Breast epithelium (tissue), 4 donors: ENCODE data around the gene CCDC30. TPM values are rescaled to one million over a fixed set of nuclear protein-coding genes. Genes with fewer than 3 reads are reported as not detected.

Experiments
- DNase-seq, 2 donors: peaks; one replicate each; pipeline ENCODE4 v3.0.0-alpha.2; 2019; ENCODE audit warnings: low spot score in 2 of 2
- H3K27ac ChIP-seq, 2 donors: fragments of 200-600 bp; sonication (generic) in 1 of 2; one replicate each; pipeline ENCODE4 v1.5.1; 2016 to 2019; ENCODE audit warnings: mild to moderate bottlenecking in 1 of 2
- H3K27me3 ChIP-seq, 2 donors: fragments of 200-600 bp; sonication (generic) in 1 of 2; one replicate each; pipeline versions ENCODE4 v1.5.1 to v1.6.0; 2017 to 2019; ENCODE audit warnings: control low read depth in 1 of 2, mild to moderate bottlenecking in 1 of 2
- H3K36me3 ChIP-seq: fragments of 200-600 bp; one replicate; pipeline ENCODE4 v1.5.1; 2019
- H3K4me1 ChIP-seq, 2 donors: fragments of 200-600 bp; sonication (generic); one replicate each; pipeline ENCODE4 v1.5.1; 2016 to 2019; ENCODE audit warnings: control low read depth in 1 of 2
- H3K4me3 ChIP-seq, 3 donors: fragments of 200-600 bp; sonication (generic); 1 replicate in 2 of 3; 2 replicates in 1 of 3; pipeline ENCODE4 v1.5.1; 2016 to 2019; ENCODE audit warnings: mild to moderate bottlenecking in 3 of 3, moderate library complexity in 2 of 3
- H3K9me3 ChIP-seq, 2 donors: fragments of 200-600 bp; sonication (generic) in 1 of 2; one replicate each; pipeline ENCODE4 v1.5.1; 2016 to 2019; ENCODE audit warnings: control low read depth in 1 of 2
- CTCF ChIP-seq, 3 donors: fragments of 450-650 bp; IDR thresholded peaks; one replicate each; pipeline ENCODE4 v1.5.1; 2016 to 2017; ENCODE audit warnings: antibody characterized with exemption in 3 of 3, mild to moderate bottlenecking in 3 of 3, moderate library complexity in 3 of 3
- POLR2A ChIP-seq: fragments of 450-650 bp; IDR thresholded peaks from one replicate; pipeline ENCODE4 v1.6.1; 2016; ENCODE audit warnings: antibody characterized with exemption, mild to moderate bottlenecking, moderate library complexity
- POLR2AphosphoS5 ChIP-seq, 3 donors: sonication (generic); formaldehyde crosslinking; IDR thresholded peaks; one replicate each; pipeline ENCODE4 v1.6.1; 2017; ENCODE audit warnings: antibody characterized with exemption in 3 of 3
- intact Hi-C: fragments of 100-400 bp; cut with DNase I; formaldehyde crosslinking; loops from one replicate; pipeline ENCODE4 v1.15.1; 2023; ENCODE audit warnings: low total_unique reads
- total RNA-seq, 3 donors: library from RNA; depleted of rRNA; stranded (reverse); fragments of >200 nt; gene quantifications; one replicate each; pipeline ENCODE4 v1.1.0, GENCODE V29; 2016

The CCDC30 gene
- total RNA-seq, 3 donors from 2014 or later, result 3.4 to 15.4 (median 14.0) TPM

- Histone ChIP-seq H3K27ac (no peak overlapping the region), H3K36me3 (no peaks in the 10 kb centered on the region), H3K4me1 (no peaks in the 10 kb centered on the region), H3K27me3 (no peaks in the 10 kb centered on the region), H3K4me3 (no peak overlapping the region), H3K9me3 (no peaks in the 10 kb centered on the region)
- intact Hi-C loops, result no loop called here
- no peak for TF ChIP-seq POLR2AphosphoS5 (IDR thresholded peaks at IDR 0.05)
- TF ChIP-seq POLR2A, result no peak
- TF ChIP-seq CTCF (IDR thresholded peaks at IDR 0.05), result no peak
- DNase-seq, result no peak
These were observed 122.9 kb downstream of the CCDC30 start for GRCh38 chr1:42586016-42586415.

- no peaks in the 10 kb centered on the region for H3K9me3 ChIP-seq
- H3K27ac ChIP-seq, result no peak overlapping the region
- TF ChIP-seq POLR2A (no peak), CTCF (IDR thresholded peaks at IDR 0.05) (no peak), POLR2AphosphoS5 (IDR thresholded peaks at IDR 0.05) (no peak)
- no peaks in the 10 kb centered on the region for H3K27me3 ChIP-seq
- no peak for DNase-seq
- no peak overlapping the region for H3K4me3 ChIP-seq
- intact Hi-C loops, result no loop called here
- H3K36me3 ChIP-seq, result no peaks in the 10 kb centered on the region
- H3K4me1 ChIP-seq, result no peaks in the 10 kb centered on the region
These were observed 124.7 kb downstream of the CCDC30 start for GRCh38 chr1:42587753-42588152.

GRCh38 chr1:42592811-42593210 is 129.7 kb downstream of the CCDC30 start:
- Histone ChIP-seq H3K27me3 (no peaks in the 10 kb centered on the region), H3K4me3 (no peak overlapping the region), H3K4me1 (no peaks in the 10 kb centered on the region), H3K9me3 (no peaks in the 10 kb centered on the region), H3K36me3 (no peaks in the 10 kb centered on the region), H3K27ac (no peak overlapping the region)
- TF ChIP-seq CTCF (IDR thresholded peaks at IDR 0.05), result no peak
- TF ChIP-seq POLR2A, result no peak
- no peak for TF ChIP-seq POLR2AphosphoS5 (IDR thresholded peaks at IDR 0.05)
- no peak for DNase-seq
- intact Hi-C loops, result no loop called here

- no peaks in the 10 kb centered on the region for H3K9me3 ChIP-seq
- no peak for DNase-seq
- intact Hi-C loops, result no loop called here
- no peak overlapping the region for H3K27ac ChIP-seq
- H3K27me3 ChIP-seq, result no peaks in the 10 kb centered on the region
- no peaks in the 10 kb centered on the region for H3K36me3 ChIP-seq
- no peaks in the 10 kb centered on the region for H3K4me1 ChIP-seq
- no peak for TF ChIP-seq POLR2A
- TF ChIP-seq POLR2AphosphoS5 (IDR thresholded peaks at IDR 0.05), result no peak
- TF ChIP-seq CTCF (IDR thresholded peaks at IDR 0.05), result no peak
- H3K4me3 ChIP-seq, result no peak overlapping the region
These were observed 130.5 kb downstream of the CCDC30 start for GRCh38 chr1:42593486-42594100.

GRCh38 chr1:42601472-42601871 is 138.4 kb downstream of the CCDC30 start:
- Histone ChIP-seq H3K27me3 (no peaks in the 10 kb centered on the region), H3K27ac (no peak overlapping the region), H3K4me3 (no peak overlapping the region), H3K36me3 (no peaks in the 10 kb centered on the region), H3K4me1 (no peaks in the 10 kb centered on the region), H3K9me3 (peaks cover 0 to 6% of the 10 kb centered on the region in 2 donors)
- no peak for DNase-seq
- intact Hi-C loops, result no loop called here
- no peak for TF ChIP-seq POLR2AphosphoS5 (IDR thresholded peaks at IDR 0.05)
- no peak for TF ChIP-seq POLR2A
- TF ChIP-seq CTCF (IDR thresholded peaks at IDR 0.05), result no peak
